Measurements from ENCODE around the gene CDH23. TPM values are rescaled to one million over a fixed set of nuclear protein-coding genes. Genes with fewer than 3 reads are reported as not detected.

The CDH23 gene
- total RNA-seq, 2 donors from 2014 or later = 28.5 to 58.7 TPM

DNA sequence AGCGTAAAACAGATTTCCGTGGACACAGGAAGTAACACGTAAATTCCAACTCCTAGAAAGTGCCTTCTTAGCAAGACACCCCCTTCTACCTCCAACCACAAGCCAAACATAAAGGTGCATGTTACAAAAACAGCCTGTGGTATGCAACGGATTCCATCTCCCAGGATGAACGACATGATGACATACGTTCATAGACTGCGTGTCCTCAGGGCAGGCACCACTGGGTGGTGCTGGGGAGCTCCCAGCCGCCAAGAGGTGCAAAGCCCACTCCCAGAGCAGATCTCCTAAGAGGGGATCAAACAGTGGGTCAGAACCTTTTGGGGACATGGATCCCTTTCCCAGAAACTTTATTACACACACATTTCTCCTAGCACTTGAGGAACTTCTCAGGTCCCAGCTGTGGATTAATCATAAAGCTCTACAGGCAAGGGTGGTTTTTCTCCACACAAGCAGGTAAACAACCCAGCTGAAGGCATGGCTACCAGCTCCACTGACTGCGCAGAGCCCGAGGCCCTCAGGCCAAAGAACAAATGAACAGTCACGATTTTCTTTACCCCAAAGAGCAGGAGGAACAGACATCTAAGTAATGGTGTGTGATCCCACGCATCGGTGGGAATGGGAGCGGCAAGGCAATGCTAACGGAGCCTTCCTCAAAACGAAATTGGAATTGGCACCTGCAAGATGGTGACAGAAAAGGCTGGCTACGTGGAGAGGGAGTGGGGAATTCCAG is 440.5 kb downstream of the CDH23 start:
- H3K27ac ChIP-seq = peak overlapping the region in 2 of 4 donors; percentile 63
- no peaks in the 10 kb centered on the region for H3K27me3 ChIP-seq
- DNase-seq = no peak
- 70 to 79% methylated on average over 17 of the region's 17 CpGs for WGBS, 2 donors
- H3K36me3 ChIP-seq (replicated peaks in 1 of 2; ENCODE audit: insufficient read depth in 1 of 2, low read depth in 2 of 2) = peaks cover 0 to 2% of the 10 kb centered on the region in 2 donors
- no peaks in the 10 kb centered on the region for H3K9me3 ChIP-seq
- TF ChIP-seq, protein P1, sequence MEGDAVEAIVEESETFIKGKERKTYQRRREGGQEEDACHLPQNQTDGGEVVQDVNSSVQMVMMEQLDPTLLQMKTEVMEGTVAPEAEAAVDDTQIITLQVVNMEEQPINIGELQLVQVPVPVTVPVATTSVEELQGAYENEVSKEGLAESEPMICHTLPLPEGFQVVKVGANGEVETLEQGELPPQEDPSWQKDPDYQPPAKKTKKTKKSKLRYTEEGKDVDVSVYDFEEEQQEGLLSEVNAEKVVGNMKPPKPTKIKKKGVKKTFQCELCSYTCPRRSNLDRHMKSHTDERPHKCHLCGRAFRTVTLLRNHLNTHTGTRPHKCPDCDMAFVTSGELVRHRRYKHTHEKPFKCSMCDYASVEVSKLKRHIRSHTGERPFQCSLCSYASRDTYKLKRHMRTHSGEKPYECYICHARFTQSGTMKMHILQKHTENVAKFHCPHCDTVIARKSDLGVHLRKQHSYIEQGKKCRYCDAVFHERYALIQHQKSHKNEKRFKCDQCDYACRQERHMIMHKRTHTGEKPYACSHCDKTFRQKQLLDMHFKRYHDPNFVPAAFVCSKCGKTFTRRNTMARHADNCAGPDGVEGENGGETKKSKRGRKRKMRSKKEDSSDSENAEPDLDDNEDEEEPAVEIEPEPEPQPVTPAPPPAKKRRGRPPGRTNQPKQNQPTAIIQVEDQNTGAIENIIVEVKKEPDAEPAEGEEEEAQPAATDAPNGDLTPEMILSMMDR (IDR thresholded peaks at IDR 0.05) = peak in 1 of 7 experiments; percentile 10
- TF ChIP-seq POLR2A (IDR thresholded peaks at IDR 0.05) = no peak
- intact Hi-C loops (cut with DNase I) = no loop called here
- no peak overlapping the region for H3K4me3 ChIP-seq
- no peak for ATAC-seq
- peaks cover 62% of the 10 kb centered on the region for H3K4me1 ChIP-seq

DNA sequence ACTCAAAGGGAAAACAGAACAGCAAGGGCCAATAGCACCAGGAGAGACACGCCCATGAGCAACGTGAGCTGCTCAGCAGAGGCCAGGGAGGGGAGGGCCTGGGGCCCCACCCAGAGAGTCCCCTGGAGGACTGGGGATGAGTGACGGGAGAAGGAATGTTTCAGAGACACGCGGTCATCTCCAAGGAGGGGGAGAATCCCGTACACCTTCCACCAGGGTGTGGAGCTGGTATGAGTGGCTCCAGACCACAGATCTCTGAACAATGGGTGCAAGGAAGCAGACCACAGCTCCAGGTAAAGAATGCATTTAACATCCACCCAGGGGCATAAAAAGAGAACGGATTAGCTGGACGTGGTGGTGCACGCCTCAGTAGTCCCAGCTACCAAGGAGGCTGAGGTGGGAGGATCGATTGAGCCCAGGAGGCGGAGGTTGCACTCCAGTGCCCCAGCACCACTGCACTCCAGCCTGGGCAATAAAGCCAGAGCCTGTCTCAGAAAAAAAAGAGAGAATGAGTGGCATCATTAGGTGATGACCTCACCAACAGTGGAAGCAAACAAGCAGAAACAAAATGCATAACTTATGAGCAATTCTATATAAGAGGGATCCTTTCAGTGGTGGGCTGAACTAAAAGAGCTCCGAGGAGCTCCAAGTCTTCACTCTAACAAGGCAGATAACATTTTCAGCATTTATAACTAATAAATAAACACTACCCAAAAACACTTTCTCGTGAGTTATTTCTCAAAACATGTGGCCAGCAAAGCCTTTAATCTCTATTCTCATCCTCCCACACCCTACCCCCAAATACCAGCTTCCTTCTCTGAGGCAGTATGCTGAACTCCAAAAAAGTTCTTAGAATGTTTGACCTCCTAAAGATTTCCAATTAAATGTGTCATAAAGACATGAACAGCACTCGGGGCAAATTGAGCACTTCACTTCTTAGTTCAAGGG is 441.8 kb downstream of the CDH23 start:
- TF ChIP-seq POLR2A (IDR thresholded peaks at IDR 0.05) = no peak
- TF ChIP-seq, protein P1 (IDR thresholded peaks at IDR 0.05) = no peak
- Histone ChIP-seq H3K27ac (no peak overlapping the region), H3K36me3 (replicated peaks in 1 of 2; ENCODE audit: insufficient read depth in 1 of 2, low read depth in 2 of 2) (no peaks in the 10 kb centered on the region), H3K4me1 (peaks cover 75% of the 10 kb centered on the region), H3K9me3 (no peaks in the 10 kb centered on the region), H3K27me3 (no peaks in the 10 kb centered on the region), H3K4me3 (no peak overlapping the region)
- 71 to 78% methylated on average over 14 of the region's 14 CpGs for WGBS, 2 donors
- DNase-seq (no peak), ATAC-seq (no peak)
- intact Hi-C loops (cut with DNase I) = no loop called here

DNA sequence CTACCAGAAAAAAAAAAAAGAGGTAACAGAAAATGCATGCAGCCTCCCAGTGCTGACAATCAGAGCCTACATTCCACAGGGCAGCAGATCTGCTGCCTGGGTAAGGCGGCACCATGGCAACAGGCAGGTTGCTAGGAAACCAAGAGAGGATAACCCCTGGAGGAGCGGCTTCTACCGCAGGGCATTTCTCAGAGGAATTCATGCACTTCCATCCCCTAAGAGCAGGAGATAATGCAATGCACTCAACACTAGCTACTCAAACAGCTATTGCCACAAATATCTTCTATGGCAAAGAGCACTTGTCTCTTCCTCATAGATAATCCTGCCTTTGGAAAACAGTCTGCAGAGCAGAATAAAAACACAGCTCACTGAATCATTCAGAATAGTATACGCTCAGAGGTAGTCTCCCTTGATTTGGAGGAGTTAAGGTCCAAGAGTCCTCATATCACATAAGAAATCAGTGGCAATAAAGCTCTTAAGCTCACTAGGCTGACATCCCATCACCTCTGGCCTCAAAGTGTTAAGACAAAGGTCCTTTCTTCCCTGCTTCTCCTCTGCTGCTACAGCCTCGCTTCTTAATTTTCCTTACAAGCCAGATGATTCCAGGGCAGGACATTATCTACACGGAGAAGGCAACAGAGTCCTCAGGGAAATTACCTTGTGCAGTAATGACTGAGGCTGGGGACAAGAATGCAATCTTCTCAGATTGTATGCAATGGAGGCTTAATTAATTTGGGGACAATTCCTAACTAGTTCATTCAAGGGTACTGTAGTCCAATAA is 443.6 kb downstream of the CDH23 start:
- Histone ChIP-seq H3K4me1 (peaks cover 87% of the 10 kb centered on the region), H3K27me3 (no peaks in the 10 kb centered on the region), H3K9me3 (no peaks in the 10 kb centered on the region), H3K4me3 (no peak overlapping the region), H3K36me3 (replicated peaks in 1 of 2; ENCODE audit: insufficient read depth in 1 of 2, low read depth in 2 of 2) (no peaks in the 10 kb centered on the region), H3K27ac (no peak overlapping the region)
- DNase-seq = peak; percentile 60 to 70 (median 65)
- peak; percentile 41 for ATAC-seq
- TF ChIP-seq, protein P1 (IDR thresholded peaks at IDR 0.05) = no peak
- no peak for TF ChIP-seq POLR2A (IDR thresholded peaks at IDR 0.05)
- intact Hi-C loops (cut with DNase I) = no loop called here
- WGBS, 2 donors = 50% methylated on average over 6 of the region's 6 CpGs

DNA sequence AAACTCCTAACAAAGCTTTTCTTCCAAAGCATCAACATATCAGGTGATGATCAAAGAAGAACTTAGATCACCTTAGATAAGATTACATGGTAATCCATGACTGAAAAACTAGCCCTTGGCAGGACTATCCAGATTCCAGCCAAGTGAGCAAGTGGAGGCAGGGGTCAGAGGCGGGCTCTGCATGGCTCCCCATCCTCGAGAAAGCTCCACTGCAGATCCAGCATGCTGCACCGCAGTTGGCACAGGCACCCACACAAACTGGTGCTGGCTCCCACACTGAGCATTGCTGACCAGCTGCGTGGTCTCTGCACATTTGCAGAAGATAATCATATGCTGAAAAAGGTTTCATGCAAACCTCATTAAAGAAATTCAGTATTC is 444.2 kb downstream of the CDH23 start:
- 66 to 67% methylated on average over 4 of the region's 4 CpGs for WGBS, 2 donors
- no peak for TF ChIP-seq POLR2A (IDR thresholded peaks at IDR 0.05)
- TF ChIP-seq, protein P1 (IDR thresholded peaks at IDR 0.05) = no peak
- H3K4me3 ChIP-seq = no peak overlapping the region
- H3K4me1 ChIP-seq = peaks cover 87% of the 10 kb centered on the region
- DNase-seq (no peak), ATAC-seq (no peak)
- no peaks in the 10 kb centered on the region for H3K9me3 ChIP-seq
- H3K36me3 ChIP-seq (replicated peaks in 1 of 2; ENCODE audit: insufficient read depth in 1 of 2, low read depth in 2 of 2) = no peaks in the 10 kb centered on the region
- H3K27ac ChIP-seq = no peak overlapping the region
- intact Hi-C loops (cut with DNase I) = no loop called here
- H3K27me3 ChIP-seq = no peaks in the 10 kb centered on the region
